Small intestine (tissue), 7 donors: Measurements from ENCODE around the gene EMID1. TPM values are rescaled to one million over a fixed set of nuclear protein-coding genes. Genes with fewer than 3 reads are reported as not detected.
"Not testable (repeated sequence)": the region's sequence is repeated elsewhere in the genome, so short reads cannot be mapped to it uniquely, and the experiment has no call there.

Experiments
- DNase-seq, 2 donors: peaks; one replicate each; pipeline versions ENCODE4 v3.0.0 to v3.0.0-alpha.2; 2013
- FAIRE-seq: peaks from 2 replicates; lab custom pipeline; 2012; peaks lifted over from hg19 to GRCh38; lab: Jason Lieb, UNC
- H3K27ac ChIP-seq, 3 donors: one replicate each; pipeline ENCODE4 v1.5.1; 2013; ENCODE audit warnings: low read length in 2 of 3, mild to moderate bottlenecking in 2 of 3, control low read depth in 1 of 3, inconsistent platforms in 1 of 3, low read depth in 1 of 3, moderate library complexity in 1 of 3
- H3K27me3 ChIP-seq, 3 donors: one replicate each; pipeline ENCODE4 v1.6.1; 2013; ENCODE audit warnings: low read length in 3 of 3, inconsistent platforms in 1 of 3; ENCODE audit not compliant: control insufficient read depth in 3 of 3, insufficient read depth in 3 of 3
- H3K36me3 ChIP-seq, 3 donors: one replicate each; pipeline ENCODE4 v1.6.1; 2013; ENCODE audit warnings: low read length in 3 of 3, inconsistent platforms in 1 of 3, low read depth in 1 of 3, mild to moderate bottlenecking in 1 of 3, moderate library complexity in 1 of 3; ENCODE audit not compliant: control insufficient read depth in 3 of 3, insufficient read depth in 2 of 3
- H3K4me1 ChIP-seq, 3 donors: one replicate each; pipeline ENCODE4 v1.6.1; 2013; ENCODE audit warnings: low read length in 2 of 3, inconsistent platforms in 1 of 3, low read depth in 1 of 3, mild to moderate bottlenecking in 1 of 3, moderate library complexity in 1 of 3; ENCODE audit not compliant: control insufficient read depth in 3 of 3, insufficient read depth in 2 of 3
- H3K4me3 ChIP-seq, 3 donors: one replicate each; pipeline ENCODE4 v1.5.1; 2013; ENCODE audit warnings: low read length in 3 of 3, control low read depth in 1 of 3, inconsistent platforms in 1 of 3, low read depth in 1 of 3, mild to moderate bottlenecking in 1 of 3, moderate library complexity in 1 of 3
- H3K9me3 ChIP-seq, 2 donors: one replicate each; pipeline ENCODE4 v1.6.1; 2013; ENCODE audit warnings: low read depth in 1 of 2, low read length in 1 of 2; ENCODE audit not compliant: control insufficient read depth in 2 of 2, insufficient read depth in 1 of 2
- WGBS, 3 donors: extraction: QIAGEN DNeasy Blood & Tissue Kit; methylation state at CpG; one replicate each; pipeline ENCODE4 v1.1.7; 2013; 5-methylcytosine and 5-hydroxymethylcytosine counted together
- polyA plus RNA-seq, 4 donors: library from polyadenylated mRNA; stranded (reverse) in 3 of 4; unstranded in 1 of 4; fragments of 200-250 nt in 3 of 4; fragments of 120-200 nt in 1 of 4; gene quantifications; one replicate each; pipeline versions ENCODE4 v1.2.1 to v1.2.3, GENCODE V29; 2013
- donor health status: healthy with polysubstance abuse.
- donor health status: control.
- donor health status: control.
- donor health status: Bipolar disorder and iron deficiency.
- donor health status: healthy.

The EMID1 gene
- polyA plus RNA-seq, 4 donors = 2.7 to 131 (median 4.7) TPM; not detected in 1

DNA sequence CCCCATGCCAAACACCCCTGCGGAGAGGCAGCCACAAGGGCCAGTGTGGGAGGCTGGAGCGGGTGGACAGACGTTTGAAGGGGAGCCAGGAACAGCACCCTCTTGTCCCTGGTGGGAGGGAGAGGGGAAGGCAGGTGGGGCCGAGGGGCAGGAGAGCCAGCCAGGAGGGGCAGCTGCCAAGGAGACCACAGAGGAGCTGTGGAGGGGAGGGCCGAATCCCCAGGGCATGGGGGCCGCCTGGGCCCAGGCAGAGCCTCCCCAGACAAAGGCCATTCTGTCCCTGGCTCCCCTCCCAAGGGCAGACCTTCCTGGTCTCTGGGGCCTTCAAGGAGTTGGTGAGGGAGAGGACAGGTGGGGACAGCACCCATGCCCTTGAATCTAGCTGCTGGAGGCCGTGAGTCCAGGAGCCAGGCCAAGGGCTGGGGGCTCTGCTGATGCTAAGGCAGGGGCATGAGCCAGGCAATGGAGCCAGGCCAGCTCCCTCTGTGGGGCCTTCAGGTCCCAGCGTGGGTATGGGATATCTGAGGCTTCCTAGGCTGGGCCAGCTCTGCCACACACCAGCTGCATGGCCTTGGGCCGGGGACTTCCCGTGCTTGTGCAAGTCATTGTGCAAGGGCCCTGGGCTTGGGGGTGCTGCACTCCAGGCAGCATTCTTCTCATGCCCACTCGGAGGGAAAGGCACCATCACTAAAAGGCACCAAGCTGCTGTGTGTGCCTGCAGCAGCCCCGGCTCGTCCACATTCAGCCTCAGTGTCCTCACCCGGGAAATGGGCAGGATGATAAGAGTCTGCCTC is 11.4 kb downstream of the EMID1 start:
- Histone ChIP-seq H3K27ac (no peak overlapping the region), H3K27me3 (no peaks in the 10 kb centered on the region), H3K9me3 (no peaks in the 10 kb centered on the region), H3K36me3 (peaks cover 0 to 87% (median 0%) of the 10 kb centered on the region in 3 donors), H3K4me1 (no peaks in the 10 kb centered on the region), H3K4me3 (no peak overlapping the region)
- DNase-seq (peak in 1 of 2 donors; percentile 4), FAIRE-seq (no peak)
- 73 to 76% (median 74%) methylated on average over 14 of the region's 14 CpGs for WGBS, 3 donors

DNA sequence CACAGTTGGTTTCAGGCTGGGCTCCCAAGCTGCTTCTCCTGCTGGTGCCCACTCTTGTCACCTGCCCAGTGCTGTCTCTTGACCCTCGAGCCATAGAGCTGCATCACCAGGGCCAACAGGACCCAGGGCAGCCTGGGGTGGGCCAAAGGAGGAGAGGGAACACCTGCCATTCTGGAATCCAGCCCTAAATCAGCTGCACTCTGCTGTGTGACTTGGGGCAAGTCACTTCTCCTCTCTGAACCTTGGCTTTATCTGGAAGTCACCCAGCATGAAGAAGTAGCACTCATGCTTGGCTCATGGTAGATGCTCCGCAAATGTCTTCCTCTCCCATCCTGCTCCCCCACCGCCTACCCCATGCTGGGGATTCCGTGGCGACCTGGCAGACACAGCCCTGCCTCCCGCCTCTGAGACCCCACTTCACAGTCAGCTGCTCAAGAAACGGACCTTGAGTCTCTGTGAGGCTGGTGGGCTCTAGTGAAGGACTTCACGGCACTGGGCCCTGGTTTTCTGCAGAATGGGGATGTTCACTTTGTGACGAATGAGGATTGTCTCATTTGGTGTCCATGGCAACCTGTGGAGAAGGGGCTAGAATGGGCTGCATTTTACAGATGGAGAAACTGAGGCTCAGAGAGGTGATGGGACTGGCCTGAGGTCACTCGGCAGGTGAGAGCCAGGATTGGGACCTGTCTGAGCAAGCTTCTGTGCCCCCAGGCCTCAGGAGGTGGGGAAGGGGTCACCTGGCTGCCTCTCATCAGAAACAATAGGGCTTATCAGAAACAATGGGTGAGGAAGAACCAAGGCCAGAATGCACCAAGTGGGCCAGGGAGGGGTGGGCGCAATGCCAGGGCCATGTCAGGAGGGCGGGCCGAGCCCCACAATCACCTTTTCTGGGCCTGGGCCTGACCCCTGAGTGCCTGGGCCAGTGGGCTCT is 12.4 kb downstream of the EMID1 start:
- Histone ChIP-seq H3K4me1 (no peaks in the 10 kb centered on the region), H3K27ac (no peak overlapping the region), H3K4me3 (no peak overlapping the region), H3K9me3 (no peaks in the 10 kb centered on the region), H3K36me3 (peaks cover 0 to 83% (median 0%) of the 10 kb centered on the region in 3 donors), H3K27me3 (no peaks in the 10 kb centered on the region)
- no peak for DNase-seq
- FAIRE-seq = no peak
- 81 to 84% (median 82%) methylated on average over 13 of the region's 13 CpGs for WGBS, 3 donors

DNA sequence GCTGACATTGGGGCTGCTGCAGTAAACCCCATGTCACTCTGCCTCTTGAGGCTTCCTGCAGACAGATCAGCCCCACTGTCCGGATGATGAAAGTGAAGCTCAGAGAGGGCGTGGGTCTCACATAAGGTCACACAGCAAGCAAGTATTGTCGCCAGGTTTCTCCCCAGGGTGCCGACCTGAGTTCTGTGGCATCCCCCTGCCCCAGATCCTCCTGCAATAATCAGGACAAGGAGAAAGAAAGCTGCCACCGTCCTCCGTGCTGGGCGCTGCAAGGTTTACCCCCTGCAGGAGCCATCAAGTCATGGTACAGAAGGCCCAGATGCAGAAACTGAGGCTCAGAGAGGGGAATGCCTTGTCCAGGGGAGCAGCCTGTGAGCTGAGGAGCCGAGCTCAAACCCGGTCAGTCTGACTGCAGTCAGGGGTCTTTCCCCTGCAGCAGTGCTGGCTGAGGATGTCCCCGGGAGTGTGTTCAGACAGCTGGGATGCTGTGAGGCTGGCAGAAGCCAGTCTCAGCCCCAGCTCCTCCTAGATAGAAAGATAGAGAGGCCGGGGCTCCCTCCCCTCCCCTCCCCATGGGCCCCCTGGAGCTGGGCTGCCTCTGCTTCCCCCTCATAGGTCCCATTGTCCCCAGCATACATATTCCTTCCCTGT is 13.2 kb downstream of the EMID1 start:
- 86 to 93% (median 90%) methylated on average over 11 of the region's 11 CpGs for WGBS, 3 donors
- Histone ChIP-seq H3K4me1 (peaks cover 0 to 1% (median 0%) of the 10 kb centered on the region in 3 donors), H3K4me3 (no peak overlapping the region), H3K36me3 (peaks cover 0 to 83% (median 0%) of the 10 kb centered on the region in 3 donors), H3K27me3 (no peaks in the 10 kb centered on the region), H3K27ac (no peak overlapping the region), H3K9me3 (no peaks in the 10 kb centered on the region)
- FAIRE-seq = no peak
- DNase-seq = no peak

DNA sequence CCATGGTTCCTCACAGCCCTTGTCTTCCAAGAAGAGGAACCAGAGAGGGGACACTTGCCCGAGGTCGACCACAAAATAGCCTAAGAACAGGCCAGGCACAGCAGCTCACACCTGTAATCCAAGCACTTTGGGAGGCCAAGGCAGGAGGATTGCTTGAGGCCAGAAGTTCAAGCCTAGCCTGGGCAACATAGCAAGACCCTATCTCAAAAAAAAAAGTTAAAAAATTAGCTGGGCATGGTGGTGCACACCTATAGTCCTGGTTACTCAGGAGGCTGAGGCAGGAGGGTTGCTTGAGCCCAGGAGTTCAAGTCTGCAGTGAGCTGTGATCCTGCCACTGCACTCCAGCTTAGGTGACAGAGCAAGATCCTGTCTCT is 13.7 kb downstream of the EMID1 start:
- not testable (repeated sequence) for H3K27me3 ChIP-seq, H3K4me3 ChIP-seq, DNase-seq, H3K9me3 ChIP-seq, H3K27ac ChIP-seq, FAIRE-seq, H3K4me1 ChIP-seq
- WGBS, 3 donors = 74 to 86% (median 75%) methylated on average over 2 of the region's 2 CpGs
- peaks cover 0 to 83% (median 0%) of the 10 kb centered on the region in 3 donors for H3K36me3 ChIP-seq

DNA sequence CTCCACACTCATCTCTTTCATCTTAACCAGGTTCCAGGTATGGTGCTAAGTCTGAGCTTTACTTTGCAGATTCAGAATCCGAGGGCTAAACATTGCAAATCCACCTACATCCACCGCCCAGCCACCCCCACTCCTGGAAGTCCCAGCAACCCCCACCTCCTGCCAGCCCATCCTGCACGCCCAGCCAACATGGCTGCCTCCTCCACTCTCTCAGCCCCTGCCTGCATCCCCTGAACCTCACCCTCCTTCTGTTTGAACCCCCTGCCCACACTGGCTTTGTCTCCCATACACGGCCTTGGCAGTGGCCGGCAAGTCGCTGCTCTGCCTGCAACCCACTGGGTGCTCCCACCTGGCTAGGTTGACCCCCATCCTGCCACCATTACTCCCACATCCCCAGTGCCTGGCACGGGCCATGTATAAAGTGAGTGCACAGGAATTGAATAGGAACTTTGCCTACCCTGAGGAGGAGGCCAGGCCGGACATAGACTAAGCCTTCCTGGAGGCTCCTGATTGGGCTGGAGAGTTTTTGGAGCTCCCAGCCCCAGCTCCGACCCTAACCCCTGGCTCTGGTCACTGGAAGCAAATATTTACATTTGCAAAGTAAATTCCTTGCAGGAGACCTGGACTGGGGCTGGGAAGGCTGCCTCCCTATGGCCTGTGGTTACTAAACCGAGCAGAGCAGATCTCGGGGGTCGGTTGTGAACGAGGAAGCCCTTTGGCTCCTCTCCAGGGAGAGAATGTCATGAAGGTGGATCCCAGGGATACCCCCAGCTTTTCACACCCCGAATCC is 14.4 kb downstream of the EMID1 start:
- FAIRE-seq (no peak), DNase-seq (no peak)
- peak overlapping the region in 2 of 3 donors; percentile 6 to 58 for H3K27ac ChIP-seq
- H3K4me3 ChIP-seq = no peak overlapping the region
- H3K4me1 ChIP-seq = peaks cover 0 to 7% (median 3%) of the 10 kb centered on the region in 3 donors
- no peaks in the 10 kb centered on the region for H3K9me3 ChIP-seq
- peaks cover 0 to 83% (median 0%) of the 10 kb centered on the region in 3 donors for H3K36me3 ChIP-seq
- no peaks in the 10 kb centered on the region for H3K27me3 ChIP-seq
- 72 to 76% (median 75%) methylated on average over 14 of the region's 14 CpGs for WGBS, 3 donors

DNA sequence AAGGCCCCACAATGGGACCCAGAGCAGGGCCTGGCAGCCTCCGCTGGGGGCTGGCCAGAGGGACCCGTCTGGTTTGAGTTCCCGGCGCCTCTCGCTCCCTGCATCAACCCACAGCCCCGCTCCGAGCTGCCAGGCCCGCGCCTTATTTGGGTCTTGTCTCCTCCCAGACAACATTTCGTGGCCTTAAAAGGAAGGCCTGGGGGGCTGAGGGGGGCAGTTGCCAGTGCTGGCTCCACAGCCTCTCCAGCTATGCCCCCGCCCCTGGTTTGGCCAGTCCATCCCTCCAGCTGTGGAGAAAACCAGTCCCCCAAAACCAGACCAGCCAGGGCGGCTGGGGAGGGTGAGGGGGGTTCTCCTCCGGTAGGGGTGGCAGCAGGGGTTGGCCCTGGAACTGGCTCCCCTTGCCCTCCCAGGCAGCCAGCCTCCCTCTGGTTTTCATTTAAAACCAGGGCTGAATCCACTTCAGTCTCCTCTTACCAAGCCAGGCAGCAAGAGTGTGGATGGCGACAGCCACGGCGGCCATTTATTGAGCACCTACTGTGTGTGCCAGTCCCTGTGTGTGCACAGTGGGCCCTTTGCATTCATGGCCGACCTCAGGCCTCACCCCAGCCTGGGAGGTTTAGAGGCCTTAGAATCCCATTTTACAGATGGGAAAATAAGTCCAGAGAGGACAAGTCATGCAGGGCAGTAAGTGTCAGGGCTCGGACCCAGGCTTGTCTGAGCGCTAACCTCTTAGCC is 18.6 kb downstream of the EMID1 start:
- Histone ChIP-seq H3K36me3 (peaks cover 0 to 65% (median 0%) of the 10 kb centered on the region in 3 donors), H3K9me3 (no peaks in the 10 kb centered on the region), H3K4me3 (no peak overlapping the region), H3K4me1 (peaks cover 0 to 11% (median 3%) of the 10 kb centered on the region in 3 donors), H3K27ac (peak overlapping the region in 2 of 3 donors; percentile 53 to 87), H3K27me3 (no peaks in the 10 kb centered on the region)
- WGBS, 3 donors = 75 to 89% (median 86%) methylated on average over 19 of the region's 19 CpGs
- DNase-seq (no peak), FAIRE-seq (no peak)

DNA sequence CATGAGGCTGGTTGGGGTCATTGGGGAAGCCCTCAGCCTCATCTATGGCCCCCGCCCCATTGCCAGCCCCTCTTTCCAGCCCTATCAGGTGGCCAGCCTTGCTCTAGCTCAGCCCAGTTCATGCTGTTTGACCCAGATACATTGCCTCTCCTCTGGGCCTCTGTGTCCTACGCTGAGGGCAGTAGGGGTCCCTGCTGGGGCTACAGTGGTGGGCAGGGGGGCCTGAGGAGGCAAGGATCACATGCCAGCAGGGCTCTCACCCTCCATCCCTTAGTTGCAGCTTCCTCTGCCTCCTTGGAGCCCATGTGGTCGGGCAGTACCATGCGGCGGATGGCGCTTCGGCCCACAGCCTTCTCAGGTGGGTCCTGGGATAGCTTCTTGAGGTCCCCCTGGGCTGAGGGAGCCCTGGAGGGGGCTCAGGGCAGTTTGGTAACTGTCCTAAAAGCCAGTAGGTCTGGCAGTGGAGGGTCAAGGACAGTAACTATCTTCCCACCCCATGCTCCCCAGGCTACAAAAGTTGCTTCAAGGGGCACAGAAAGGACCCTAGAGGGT is 19.2 kb downstream of the EMID1 start:
- peaks cover 0 to 11% (median 3%) of the 10 kb centered on the region in 3 donors for H3K4me1 ChIP-seq
- WGBS, 3 donors = 88 to 93% (median 90%) methylated on average over 7 of the region's 7 CpGs
- no peak overlapping the region for H3K4me3 ChIP-seq
- H3K9me3 ChIP-seq = no peaks in the 10 kb centered on the region
- H3K27me3 ChIP-seq = no peaks in the 10 kb centered on the region
- peaks cover 0 to 61% (median 0%) of the 10 kb centered on the region in 3 donors for H3K36me3 ChIP-seq
- no peak for FAIRE-seq
- DNase-seq = no peak
- peak overlapping the region; percentile 33 to 87 (median 43) for H3K27ac ChIP-seq
